ENCODE data around the gene AP4S1. TPM values are rescaled to one million over a fixed set of nuclear protein-coding genes. Genes with fewer than 3 reads are reported as not detected.
"Not testable (repeated sequence)": the region's sequence is repeated elsewhere in the genome, so short reads cannot be mapped to it uniquely, and the experiment has no call there.

Gene AP4S1
- polyA plus RNA-seq, 3 donors: 2.4 to 7.4 (median 3.0) TPM

- WGBS, 3 donors: 82 to 98% (median 88%) methylated on average over 6 of the region's 6 CpGs
- H3K27ac ChIP-seq (ENCODE audit: low read depth, low read length): no peak overlapping the region
Observed at GRCh38 chr14:31001339-31001658, 24.1 kb upstream of the AP4S1 start.

GRCh38 chr14:31003284-31003683 is 22.2 kb upstream of the AP4S1 start:
- no peak overlapping the region for H3K27ac ChIP-seq (ENCODE audit: low read depth, low read length)
- WGBS, 3 donors: 96 to 97% (median 96%) methylated on average over 3 of the region's 3 CpGs

- 91 to 95% (median 93%) methylated on average over 6 of the region's 6 CpGs for WGBS, 3 donors
Observed at GRCh38 chr14:31004007-31004406, 21.4 kb upstream of the AP4S1 start.

GRCh38 chr14:31006703-31007102 is 18.7 kb upstream of the AP4S1 start:
- no peak overlapping the region for H3K27ac ChIP-seq (ENCODE audit: low read depth, low read length)
- WGBS, 3 donors: 90 to 96% (median 96%) methylated on average over 1 of the region's 1 CpG

More at GRCh38 chr14:31004007-31004406, 21.4 kb upstream of the AP4S1 start:
- H3K27ac ChIP-seq (ENCODE audit: low read depth, low read length): not testable (repeated sequence)

- 78 to 94% (median 92%) methylated on average over 3 of the region's 3 CpGs for WGBS, 3 donors
- no peak overlapping the region for H3K27ac ChIP-seq (ENCODE audit: low read depth, low read length)
Observed at GRCh38 chr14:31009836-31010574, 15.4 kb upstream of the AP4S1 start.

GRCh38 chr14:31010935-31011334 is 14.5 kb upstream of the AP4S1 start:
- 53 to 85% (median 78%) methylated on average over 3 of the region's 3 CpGs for WGBS, 3 donors
- H3K27ac ChIP-seq (ENCODE audit: low read depth, low read length): no peak overlapping the region

GRCh38 chr14:31013841-31014240 is 11.6 kb upstream of the AP4S1 start:
- WGBS, 3 donors: 94 to 98% (median 97%) methylated on average over 4 of the region's 4 CpGs
- H3K27ac ChIP-seq (ENCODE audit: low read depth, low read length): no peak overlapping the region

- H3K27ac ChIP-seq (ENCODE audit: low read depth, low read length): no peak overlapping the region
- 83 to 89% (median 85%) methylated on average over 6 of the region's 6 CpGs for WGBS, 3 donors
Observed at GRCh38 chr14:31018057-31018645, 7.3 kb upstream of the AP4S1 start.

- H3K27ac ChIP-seq (ENCODE audit: low read depth, low read length): no peak overlapping the region
- 89 to 92% (median 92%) methylated on average over 8 of the region's 8 CpGs for WGBS, 3 donors
Observed at GRCh38 chr14:31020834-31021575, 4.4 kb upstream of the AP4S1 start.

GRCh38 chr14:31021576-31021949 is 3.9 kb upstream of the AP4S1 start:
- no peak overlapping the region for H3K27ac ChIP-seq (ENCODE audit: low read depth, low read length)
- WGBS, 3 donors: 75 to 94% (median 84%) methylated on average over 4 of the region's 4 CpGs

- 71 to 97% (median 71%) methylated on average over 2 of the region's 2 CpGs for WGBS, 3 donors
- H3K27ac ChIP-seq (ENCODE audit: low read depth, low read length): no peak overlapping the region
Observed at GRCh38 chr14:31022386-31022785, 3.1 kb upstream of the AP4S1 start.

GRCh38 chr14:31024010-31024480 is 1.4 kb upstream of the AP4S1 start:
- H3K27ac ChIP-seq (ENCODE audit: low read depth, low read length): no peak overlapping the region

- 2 to 8% (median 6%) methylated on average over 11 of the region's 11 CpGs for WGBS, 3 donors
- H3K27ac ChIP-seq (ENCODE audit: low read depth, low read length): peak overlapping the region; percentile 84
Observed at GRCh38 chr14:31024577-31025366, 677 bp upstream of the AP4S1 start.

GRCh38 chr14:31026077-31026449 is 614 bp downstream of the AP4S1 start, which contains the start of gene STRN3:
Gene STRN3, minus strand, starts transcription at chr14:31026379. Its CDS starts 194 bp downstream, at chr14:31026185.
- H3K27ac ChIP-seq (ENCODE audit: low read depth, low read length): peak within 1 kb of the TSS; percentile 84
- WGBS, 3 donors: 0 to 1% (median 1%) methylated on average over 21 to 31 of the region's 31 CpGs

- peak overlapping the region; percentile 84 for H3K27ac ChIP-seq (ENCODE audit: low read depth, low read length)
- WGBS, 3 donors: 0% methylated on average over 43 to 48 of the region's 48 CpGs
Observed at GRCh38 chr14:31026450-31027235, 1.2 kb downstream of the AP4S1 start.

GRCh38 chr14:31027847-31028246 is 2.4 kb downstream of the AP4S1 start:
- no peak overlapping the region for H3K27ac ChIP-seq (ENCODE audit: low read depth, low read length)
- WGBS, 3 donors: 93 to 96% (median 94%) methylated on average over 1 of the region's 1 CpG

- no peak overlapping the region for H3K27ac ChIP-seq (ENCODE audit: low read depth, low read length)
- 91 to 97% (median 94%) methylated on average over 3 of the region's 3 CpGs for whole genome bisulfite sequencing, 3 donors
Observed at GRCh38 chr14:31029016-31029970, 3.8 kb downstream of the AP4S1 start.
